ENCODE measurements around the gene MAN1C1. TPM values are rescaled to one million over a fixed set of nuclear protein-coding genes. Genes with fewer than 3 reads are reported as not detected.

The MAN1C1 gene
- total and polyA plus RNA-seq, 2 donors (not counting 3 experiments of a cell fraction or from before 2014, with no cell fraction given): 1.5 to 4.0 TPM

GRCh38 chr1:25819491-25820246 is 203.1 kb downstream of the MAN1C1 start, which contains the start of gene MTFR1L:
TSS of gene MTFR1L (plus strand) at chr1:25819954. CDS start at chr1:25823105, 3,151 bp downstream.
- peak; percentile 77 for DNase-seq (ENCODE audit: low read depth, low spot score)
- FAIRE-seq: peak; percentile 77
- BruUV-seq (replicated peaks): no TSS peak

More at GRCh38 chr1:25819491-25820246, 203.1 kb downstream of the MAN1C1 start, which contains the start of gene MTFR1L:
- TF ChIP-seq POLR2AphosphoS5 (IDR thresholded peaks at IDR 0.05; ENCODE audit: insufficient read depth, low read depth, low read length) (peak; percentile 67), JUN (IDR thresholded peaks at IDR 0.05; ENCODE audit: borderline replicate concordance, insufficient read depth, insufficient read length, low read depth) (no peak), POLR2A (IDR thresholded peaks at IDR 0.05; ENCODE audit: low read depth, low read length) (peak; percentile 65), CTCF (IDR thresholded peaks at IDR 0.05; ENCODE audit: extremely low read depth in 1 of 2, insufficient read depth in 1 of 2, low read depth in 1 of 2, low read length in 2 of 2) (no peak)
- peak within 1 kb of the TSS; percentile 74 to 80 (median 77) for H3K4me3 ChIP-seq (replicated peaks in 1 of 3; ENCODE audit: insufficient read depth in 1 of 3, low read depth in 1 of 3, low read length in 3 of 3)
- no peaks in the 10 kb centered on the region for H3K27me3 ChIP-seq (ENCODE audit: control insufficient read depth in 2 of 2, insufficient read depth in 2 of 2, low read length in 2 of 2)
- POLR2A ChIA-PET: interaction anchor here (0.6 kb wide), 1 partner anchor 24 kb away, joined by 4 read pairs; no protein-coding TSS in a partner anchor
- H4K20me1 ChIP-seq (replicated peaks; ENCODE audit: control insufficient read depth, extremely low read depth, insufficient read depth, low read length): no peaks in the 10 kb centered on the region
- H3K4me1 ChIP-seq (ENCODE audit: control insufficient read depth, extremely low read depth, insufficient read depth, low read length): peaks cover 14% of the 10 kb centered on the region
- peaks cover 0 to 17% of the 10 kb centered on the region in 2 experiments for H3K36me3 ChIP-seq (ENCODE audit: control insufficient read depth in 2 of 2, extremely low read depth in 1 of 2, insufficient read depth in 2 of 2, low read length in 2 of 2)
- peak within 1 kb of the TSS; percentile 47 for H3K27ac ChIP-seq (ENCODE audit: insufficient read depth, low read depth, low read length)
- H3K4me2 ChIP-seq (ENCODE audit: insufficient read depth, low read length): peak within 1 kb of the TSS; percentile 38
- CTCF ChIA-PET: interaction anchor here (0.8 to 1.5 kb wide), 7 partner anchors 9 to 337 kb away, joined by 3 to 8 read pairs (median 3); partner anchors contain the start of gene PAFAH2
- dilution Hi-C loops (cut with MboI; ENCODE audit: extremely low pct_ligation_motif_present, low sequenced_read_pairs) (no loop called here), intact Hi-C loops (cut with micrococcal nuclease) (loop anchor here (1.0 kb wide), 2 partner anchors 40 to 179 kb away; partner anchors contain the start of genes AUNIP and PAFAH2)
- H2AFZ ChIP-seq (ENCODE audit: low read depth, low read length): peak within 1 kb of the TSS; percentile 81
- no peaks in the 10 kb centered on the region for H3K9me3 ChIP-seq (replicated peaks; ENCODE audit: control insufficient read depth, insufficient read depth, low read length)
- H3K79me2 ChIP-seq (ENCODE audit: control insufficient read depth, insufficient read depth, low read length): peaks cover 9% of the 10 kb centered on the region
- H3K9me1 ChIP-seq (replicated peaks; ENCODE audit: control insufficient read depth, extremely low read depth, insufficient read depth, low read length): no peaks in the 10 kb centered on the region
- H3K9ac ChIP-seq (replicated peaks; ENCODE audit: extremely low read depth, insufficient read depth, low read length): peak within 1 kb of the TSS; percentile 82

Measured in endothelial cell of umbilical vein (primary cell).